GM21576 (cell line): Measurements from ENCODE around the gene MRPL33.

Source experiments
- ATAC-seq: cut with Tn5 transposase; IDR thresholded peaks from one replicate; pipeline ENCODE4 v1.9.1; 2021; ENCODE audit warnings: mild to moderate bottlenecking, moderate library complexity; ENCODE audit not compliant: unreplicated experiment

The MRPL33 gene

DNA sequence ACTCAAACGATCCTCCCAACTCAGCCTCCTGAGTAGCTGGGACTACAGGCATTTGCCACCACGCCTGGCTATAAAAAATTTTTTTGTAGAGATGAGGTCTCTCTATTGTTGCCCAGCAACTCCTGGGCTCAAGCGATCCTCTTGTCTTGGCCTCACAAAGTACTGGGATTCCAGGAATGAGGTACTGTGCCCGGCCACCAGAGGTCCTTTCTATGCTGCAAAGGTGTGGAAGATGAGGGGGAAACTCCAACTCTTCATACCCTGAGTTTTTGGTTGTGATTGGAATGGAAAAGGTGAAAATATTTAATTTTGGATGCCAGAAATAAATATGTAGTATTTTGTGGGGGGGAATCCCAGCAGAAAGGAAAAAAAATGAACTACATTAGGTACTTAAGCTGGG is 36.0 kb downstream of the MRPL33 start:
- no peak for ATAC-seq

DNA sequence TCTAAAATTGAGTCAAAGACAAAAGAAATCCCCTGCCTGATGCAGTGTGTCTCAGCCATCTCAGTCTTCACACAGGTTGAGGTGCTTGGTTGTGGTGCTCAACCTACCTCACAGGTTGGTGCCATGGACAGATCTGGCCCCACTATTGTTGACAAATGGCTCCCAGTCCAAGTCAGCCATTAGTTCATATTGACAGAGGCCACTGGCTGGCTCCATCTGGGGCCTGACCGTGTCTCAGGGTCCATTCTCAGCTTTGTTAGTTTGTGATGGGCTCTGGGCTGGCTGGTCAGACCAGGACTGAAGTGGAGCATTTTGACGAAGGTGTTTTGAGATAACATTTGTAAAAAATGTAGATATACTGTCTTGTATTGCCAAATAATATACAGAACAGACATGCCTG is 36.9 kb downstream of the MRPL33 start:
- ATAC-seq: no peak

DNA sequence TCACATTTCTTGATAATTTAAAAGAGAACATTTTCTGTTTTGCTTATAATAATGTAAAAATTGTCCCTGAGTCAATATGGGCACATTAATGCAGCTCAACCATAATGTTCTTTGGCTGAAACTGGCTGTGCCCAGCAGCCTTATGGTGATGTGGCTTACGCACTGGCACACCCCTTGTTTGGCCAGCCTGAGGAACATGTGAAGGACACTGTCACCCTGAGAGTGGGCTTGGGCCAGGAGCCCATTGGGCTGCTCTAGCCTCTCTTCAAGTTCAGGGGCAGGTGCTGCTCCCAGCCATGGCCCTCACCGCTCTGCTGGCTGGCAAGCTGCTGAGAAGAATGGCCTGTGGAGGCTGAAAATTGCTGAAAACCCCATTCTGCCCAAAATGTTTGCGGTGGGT is 37.5 kb downstream of the MRPL33 start:
- ATAC-seq: no peak

DNA sequence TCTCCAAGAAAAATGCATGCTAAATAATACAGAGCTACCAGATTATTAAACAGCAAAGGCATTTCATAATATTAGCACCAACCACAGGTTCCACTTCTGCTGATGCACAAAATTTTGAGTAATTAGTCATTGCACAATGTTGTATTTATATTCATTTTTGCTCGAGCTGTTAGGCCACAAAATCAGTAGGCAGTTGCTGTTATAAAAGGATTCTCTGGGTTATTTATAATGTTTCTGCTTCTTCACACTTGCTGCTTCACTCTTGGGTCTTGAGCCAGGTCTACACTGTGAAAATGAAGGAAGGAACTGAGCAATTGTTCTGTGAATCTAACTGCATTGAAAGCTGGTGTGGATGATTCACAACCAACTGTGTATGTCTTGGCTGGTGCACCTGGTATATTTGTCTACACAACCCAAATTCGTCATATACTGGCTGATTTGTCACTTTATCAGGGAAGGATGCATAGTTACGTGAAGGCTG is 38.3 kb downstream of the MRPL33 start:
- ATAC-seq: no peak

DNA sequence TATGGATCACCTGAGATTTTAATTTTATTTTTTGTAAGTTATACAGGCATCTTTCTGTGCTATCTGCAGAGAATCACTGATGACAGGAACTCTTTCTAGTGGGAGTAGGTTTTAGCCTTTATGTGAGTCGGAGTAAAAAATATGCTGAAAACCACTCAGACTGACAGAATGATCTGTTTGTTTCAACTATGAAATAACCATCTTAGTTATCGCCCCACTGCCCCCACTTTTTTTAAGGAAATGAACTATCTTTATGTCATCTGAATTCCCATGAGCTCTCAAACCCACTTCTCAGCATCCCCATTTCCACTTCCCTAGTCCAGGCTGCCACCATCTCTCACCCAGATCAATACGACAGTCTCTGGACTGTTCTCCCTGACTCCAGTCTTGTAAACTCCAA is 38.9 kb downstream of the MRPL33 start:
- ATAC-seq: no peak

DNA sequence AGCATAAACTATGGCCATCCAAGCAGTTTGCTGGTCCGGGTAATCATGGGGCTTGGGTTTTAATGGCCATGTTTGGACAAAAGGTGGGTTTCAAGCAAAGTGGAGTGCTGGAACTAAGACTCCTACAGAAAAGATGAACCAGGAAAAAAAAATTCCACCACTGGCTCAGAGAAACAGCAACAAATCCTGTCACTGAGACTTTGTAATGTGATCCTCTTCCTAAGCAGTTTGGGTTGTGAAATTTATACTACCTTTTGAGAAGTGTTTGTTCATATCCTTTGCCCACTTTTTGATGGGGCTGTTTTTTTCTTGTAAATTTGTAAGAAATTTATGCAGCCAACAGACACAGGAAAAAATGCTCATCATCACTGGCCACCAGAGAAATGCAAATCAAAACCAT is 40.2 kb downstream of the MRPL33 start:
- no peak for ATAC-seq

DNA sequence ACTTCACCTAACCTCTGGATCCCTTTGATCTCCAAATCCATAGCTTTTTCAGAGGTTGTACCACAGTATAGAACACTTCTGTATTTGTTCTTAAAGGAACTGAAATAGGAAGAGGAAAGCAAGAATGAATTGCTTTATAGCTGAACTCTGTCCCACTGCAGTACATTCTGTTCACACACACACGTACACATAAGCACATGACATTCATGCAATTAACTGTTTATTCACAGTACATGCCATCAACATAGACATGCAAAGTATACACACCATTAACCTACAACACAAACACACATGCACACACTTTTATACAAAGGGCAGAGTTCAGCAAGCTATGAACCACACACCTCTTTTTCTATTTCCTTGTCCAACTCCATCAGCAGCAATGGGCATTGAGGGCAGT is 43.2 kb downstream of the MRPL33 start:
- no peak for ATAC-seq

DNA sequence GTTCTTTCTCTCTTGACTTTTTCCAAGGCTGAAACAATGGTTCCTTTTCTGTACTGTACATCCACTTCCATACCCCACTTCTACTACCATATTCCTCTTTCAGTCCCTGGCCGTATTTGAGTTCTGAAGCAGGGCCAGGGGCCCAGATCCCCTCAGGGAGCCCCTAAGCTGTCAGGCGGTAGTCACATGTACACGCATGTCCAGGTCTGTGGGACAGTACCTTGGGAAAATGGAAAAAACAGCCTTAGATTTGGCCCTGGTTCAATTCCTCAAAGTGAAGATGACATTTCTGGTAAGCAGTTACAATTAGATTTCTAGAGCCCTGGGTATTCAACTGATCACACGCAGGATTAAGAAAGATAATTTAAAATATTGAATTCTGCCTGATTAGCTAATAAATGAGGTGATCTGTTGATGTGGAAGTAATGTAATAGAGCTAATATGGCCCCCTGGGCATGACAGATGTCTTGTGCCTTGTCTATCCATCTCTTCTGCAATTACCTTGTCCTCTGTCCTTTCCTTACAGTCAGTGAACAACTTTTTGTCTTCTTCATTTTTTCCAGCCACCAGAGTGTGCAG is 44.4 kb downstream of the MRPL33 start:
- ATAC-seq: no peak

DNA sequence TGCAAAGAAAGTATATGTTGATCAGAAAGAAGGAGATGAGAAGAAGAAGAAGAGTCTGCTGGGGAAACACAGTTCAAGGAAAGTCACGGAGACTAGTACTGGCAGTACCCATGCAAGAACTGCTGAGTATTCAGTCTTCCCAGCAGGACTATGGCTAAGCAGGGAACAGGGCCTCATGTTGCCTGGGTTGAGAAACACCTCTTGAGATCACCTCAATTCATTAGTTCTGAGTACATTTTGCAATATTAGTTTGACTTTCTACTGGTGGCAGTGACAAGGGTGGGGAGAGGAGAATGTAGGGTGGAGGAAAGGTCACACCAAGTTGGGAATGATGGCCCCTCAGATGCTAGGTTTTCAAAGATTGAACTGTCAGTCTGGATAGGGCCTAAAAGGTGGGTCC is 50.5 kb downstream of the MRPL33 start:
- ATAC-seq: no peak

DNA sequence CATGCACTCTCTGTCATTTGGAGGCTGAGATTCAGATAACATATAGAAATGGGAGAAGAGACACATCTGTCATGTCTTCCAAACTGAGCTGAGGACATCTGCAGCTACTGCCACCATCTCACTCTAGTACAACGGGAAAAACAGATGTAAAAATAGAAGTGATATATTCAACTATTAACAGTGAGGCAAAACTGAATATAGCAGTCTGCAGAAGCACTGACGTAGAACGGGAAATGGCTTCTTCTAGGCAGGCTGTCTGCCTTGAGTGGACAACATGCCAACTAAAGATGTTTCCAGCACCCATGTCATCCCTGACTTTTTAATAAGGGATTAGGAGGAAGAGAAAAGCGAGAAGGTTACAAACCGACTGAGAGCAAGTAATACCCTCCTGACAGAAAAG is 51.6 kb downstream of the MRPL33 start:
- ATAC-seq: no peak

DNA sequence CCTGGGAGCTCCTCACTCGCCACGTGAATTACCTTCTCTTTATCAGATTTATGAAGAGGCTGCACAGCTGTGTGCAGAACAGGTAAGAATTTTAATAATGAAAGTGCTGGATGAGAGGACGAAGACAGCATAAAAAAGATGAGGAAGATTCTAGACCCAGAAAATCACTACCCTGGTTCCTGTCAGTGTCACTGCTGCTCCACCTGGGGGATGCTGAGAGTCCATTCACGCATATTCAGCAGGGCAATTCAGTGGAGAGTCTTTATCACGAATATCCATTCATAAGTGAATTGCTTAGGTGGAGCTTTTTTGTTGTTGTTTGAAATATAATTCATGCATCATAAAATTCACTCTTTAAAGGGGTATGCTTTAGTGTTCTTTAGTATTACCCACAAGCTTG is 52.0 kb downstream of the MRPL33 start:
- ATAC-seq: no peak

DNA sequence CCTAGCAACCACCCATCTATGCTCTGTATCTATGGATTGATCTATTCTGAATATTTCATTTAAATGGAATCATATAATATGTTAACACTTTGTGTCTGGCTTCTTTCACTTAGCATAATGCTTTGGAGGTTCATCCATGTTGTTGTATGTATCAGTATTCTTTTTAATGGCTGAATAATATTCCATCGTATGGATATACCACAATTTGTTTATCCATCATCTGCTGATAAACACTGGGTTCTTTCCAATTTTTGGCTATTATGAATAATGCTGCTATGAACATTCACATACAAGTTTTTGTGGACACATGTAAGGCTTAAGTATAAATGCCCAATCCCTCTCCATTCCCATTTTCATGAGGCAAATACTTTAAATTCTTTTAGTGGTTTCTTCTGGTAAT is 52.9 kb downstream of the MRPL33 start:
- ATAC-seq: no peak

DNA sequence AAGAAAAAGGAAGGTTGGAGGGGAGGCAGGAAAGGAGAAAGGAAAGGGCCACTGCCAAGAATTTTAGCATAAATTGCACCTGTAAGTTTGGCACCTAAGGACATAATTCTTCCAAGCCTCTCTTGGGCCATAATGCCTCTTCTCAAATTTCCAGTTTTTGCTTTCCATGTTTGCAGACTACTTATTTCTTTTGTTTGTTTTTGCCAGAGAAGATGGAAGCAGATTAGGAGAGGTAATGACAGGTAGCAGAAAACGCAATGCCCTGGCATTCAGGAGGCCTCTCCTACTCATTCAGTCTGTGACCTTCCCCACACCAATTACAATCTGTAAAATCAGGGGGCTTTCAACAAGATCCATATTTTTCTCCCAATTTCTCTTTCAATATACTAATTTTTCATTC is 56.8 kb downstream of the MRPL33 start:
- ATAC-seq: no peak
